Cardiac septum (tissue), 1 donor: Measurements from ENCODE around the gene PTPRU. TPM values are rescaled to one million over a fixed set of nuclear protein-coding genes. Genes with fewer than 3 reads are reported as not detected.

ENCODE experiments used
- DNase-seq: peaks from one replicate; pipeline ENCODE4 v3.0.0-alpha.2; 2020; ENCODE audit warnings: low spot score
- intact Hi-C: fragments of 100-400 bp; cut with DNase I; formaldehyde crosslinking; loops from one replicate; pipeline ENCODE4 v1.14.0; 2022
- total RNA-seq: library from RNA; stranded (reverse); fragmentation: NEBNext Ultra II Directional; extraction: Animal tissue kit (Norgen Biotek cat#: 25700); gene quantifications from one replicate; pipeline ENCODE4 v1.2.1, GENCODE V29; 2021
- donor health status: DM: no; HTN: no; CAD: no.

Gene PTPRU
- total RNA-seq, 1 donor from 2014 or later: 6.6 TPM

DNA sequence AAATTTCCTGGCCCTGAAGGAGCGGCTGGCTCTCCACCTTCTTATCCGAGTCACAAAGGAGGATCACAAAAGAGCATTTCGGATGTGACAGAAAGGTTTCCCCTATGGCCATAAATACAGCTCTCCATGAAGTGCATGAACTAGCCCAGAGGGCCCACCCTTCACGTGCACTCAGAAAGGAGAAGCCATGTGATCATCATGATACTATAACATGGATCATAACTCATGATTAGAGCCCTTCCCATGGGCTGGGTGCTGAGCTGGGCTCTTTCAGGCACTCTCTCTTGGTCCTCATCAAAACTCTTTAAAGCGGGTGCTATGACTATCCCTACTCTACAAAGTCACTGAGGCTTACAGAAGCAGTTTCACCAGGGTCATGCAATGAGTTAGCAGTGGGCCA lies 135.0 kb downstream of the PTPRU start:
- no peak for DNase-seq
- intact Hi-C loops: no loop called here

DNA sequence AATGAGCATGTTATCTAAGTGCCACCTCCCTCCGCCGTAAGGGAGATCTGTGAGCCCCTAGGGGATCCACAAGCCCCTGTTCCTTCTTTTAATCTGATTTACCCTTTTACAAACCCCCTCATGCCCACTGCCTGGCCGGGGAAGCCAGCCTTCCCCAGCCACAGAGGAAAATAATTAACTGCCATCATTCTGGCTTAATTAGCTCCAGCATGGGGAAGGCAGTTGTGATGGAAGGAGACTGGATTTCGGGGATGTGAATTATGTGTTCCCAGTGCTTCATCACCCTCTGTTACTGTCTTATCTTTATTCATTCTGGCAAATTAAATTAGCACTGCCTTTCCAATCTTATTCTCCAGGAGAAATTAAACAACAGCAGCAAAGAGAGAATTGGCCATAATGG lies 135.8 kb downstream of the PTPRU start:
- intact Hi-C loops: no loop called here
- no peak for DNase-seq

Other genes starting within 250 kb of the PTPRU start
- 2.1 TPM for gene TMEM200B, start 112.6 kb upstream of the PTPRU start, total RNA-seq
- 54.8 TPM for gene SRSF4, start 54.6 kb upstream of the PTPRU start, total RNA-seq
- 29.9 TPM for gene MECR, start 5.6 kb upstream of the PTPRU start, total RNA-seq